ENCODE data around the gene ARMH1. TPM values are rescaled to one million over a fixed set of nuclear protein-coding genes. Genes with fewer than 3 reads are reported as not detected.
"Not testable (repeated sequence)": the region's sequence is repeated elsewhere in the genome, so short reads cannot be mapped to it uniquely, and the experiment has no call there.

The ARMH1 gene
- total RNA-seq, 1 experiment from 2014 or later: 0.24 TPM

- in situ Hi-C loops (cut with HindIII; ENCODE audit: low pct_unique_long_range_greater_than_20kb, low sequenced_read_pairs): no loop called here
- peak; percentile 93 for DNase-seq (ENCODE audit: low read depth, low spot score)
These were observed 14.3 kb upstream of the ARMH1 start for GRCh38 chr1:44660176-44660575.

- no peak for DNase-seq (ENCODE audit: low read depth, low spot score)
- in situ Hi-C loops (cut with HindIII; ENCODE audit: low pct_unique_long_range_greater_than_20kb, low sequenced_read_pairs): no loop called here
These were observed 12.5 kb upstream of the ARMH1 start for GRCh38 chr1:44661781-44662682.

GRCh38 chr1:44662683-44663030, 11.9 kb upstream of the ARMH1 start:
- no peak for DNase-seq (ENCODE audit: low read depth, low spot score)
- in situ Hi-C loops (cut with HindIII; ENCODE audit: low pct_unique_long_range_greater_than_20kb, low sequenced_read_pairs): no loop called here

GRCh38 chr1:44663417-44663816, 11.1 kb upstream of the ARMH1 start:
- in situ Hi-C loops (cut with HindIII; ENCODE audit: low pct_unique_long_range_greater_than_20kb, low sequenced_read_pairs): no loop called here
- no peak for DNase-seq (ENCODE audit: low read depth, low spot score)

- no peak for DNase-seq (ENCODE audit: low read depth, low spot score)
- in situ Hi-C loops (cut with HindIII; ENCODE audit: low pct_unique_long_range_greater_than_20kb, low sequenced_read_pairs): no loop called here
These were observed 9.7 kb upstream of the ARMH1 start for GRCh38 chr1:44664730-44665370.

GRCh38 chr1:44666719-44667118, 7.8 kb upstream of the ARMH1 start:
- in situ Hi-C loops (cut with HindIII; ENCODE audit: low pct_unique_long_range_greater_than_20kb, low sequenced_read_pairs); DNase-seq (ENCODE audit: low read depth, low spot score): not testable (repeated sequence)

- no peak for DNase-seq (ENCODE audit: low read depth, low spot score)
- in situ Hi-C loops (cut with HindIII; ENCODE audit: low pct_unique_long_range_greater_than_20kb, low sequenced_read_pairs): no loop called here
These were observed 3.5 kb upstream of the ARMH1 start for GRCh38 chr1:44670751-44671640.

- in situ Hi-C loops (cut with HindIII; ENCODE audit: low pct_unique_long_range_greater_than_20kb, low sequenced_read_pairs): no loop called here
- peak; percentile 94 for DNase-seq (ENCODE audit: low read depth, low spot score)
These were observed 2.1 kb upstream of the ARMH1 start for GRCh38 chr1:44672254-44672955.

- DNase-seq (ENCODE audit: low read depth, low spot score): no peak
- in situ Hi-C loops (cut with HindIII; ENCODE audit: low pct_unique_long_range_greater_than_20kb, low sequenced_read_pairs): no loop called here
These were observed 1.4 kb upstream of the ARMH1 start for GRCh38 chr1:44672961-44673674.

- DNase-seq (ENCODE audit: low read depth, low spot score): no peak
- in situ Hi-C loops (cut with HindIII; ENCODE audit: low pct_unique_long_range_greater_than_20kb, low sequenced_read_pairs): no loop called here
These were observed 820 bp upstream of the ARMH1 start for GRCh38 chr1:44673675-44674112.

- DNase-seq (ENCODE audit: low read depth, low spot score): no peak
- in situ Hi-C loops (cut with HindIII; ENCODE audit: low pct_unique_long_range_greater_than_20kb, low sequenced_read_pairs): no loop called here
These were observed 672 bp downstream of the ARMH1 start for GRCh38 chr1:44675186-44675585.

- peak; percentile 23 for DNase-seq (ENCODE audit: low read depth, low spot score)
- in situ Hi-C loops (cut with HindIII; ENCODE audit: low pct_unique_long_range_greater_than_20kb, low sequenced_read_pairs): no loop called here
These were observed 2.1 kb downstream of the ARMH1 start for GRCh38 chr1:44676484-44677200.

GRCh38 chr1:44677201-44677766, 2.8 kb downstream of the ARMH1 start:
- in situ Hi-C loops (cut with HindIII; ENCODE audit: low pct_unique_long_range_greater_than_20kb, low sequenced_read_pairs): no loop called here
- peak; percentile 73 for DNase-seq (ENCODE audit: low read depth, low spot score)

GRCh38 chr1:44678120-44678519, 3.6 kb downstream of the ARMH1 start:
- no peak for DNase-seq (ENCODE audit: low read depth, low spot score)
- in situ Hi-C loops (cut with HindIII; ENCODE audit: low pct_unique_long_range_greater_than_20kb, low sequenced_read_pairs): no loop called here

- in situ Hi-C loops (cut with HindIII; ENCODE audit: low pct_unique_long_range_greater_than_20kb, low sequenced_read_pairs): no loop called here
These were observed 4.1 kb downstream of the ARMH1 start for GRCh38 chr1:44678626-44679025.

GRCh38 chr1:44679468-44679867, 5.0 kb downstream of the ARMH1 start:
- in situ Hi-C loops (cut with HindIII; ENCODE audit: low pct_unique_long_range_greater_than_20kb, low sequenced_read_pairs): no loop called here
- no peak for DNase-seq (ENCODE audit: low read depth, low spot score)

More at GRCh38 chr1:44678626-44679025, 4.1 kb downstream of the ARMH1 start:
- DNase-seq (ENCODE audit: low read depth, low spot score): no peak
